SK-N-MC (cell line): Measurements from ENCODE around the gene PPP1R13L.

Experiments
- EZH2 ChIP-seq: fragments of 200-600 bp; sonication (generic); IDR thresholded peaks from one replicate; pipeline ENCODE4 v1.6.1; 2017; ENCODE audit warnings: antibody characterized with exemption
- POLR2AphosphoS5 ChIP-seq: IDR thresholded peaks from 2 replicates; pipeline ENCODE4 v1.6.1; 2012; ENCODE audit warnings: mild to moderate bottlenecking, low read depth, low read length, borderline replicate concordance

DNA sequence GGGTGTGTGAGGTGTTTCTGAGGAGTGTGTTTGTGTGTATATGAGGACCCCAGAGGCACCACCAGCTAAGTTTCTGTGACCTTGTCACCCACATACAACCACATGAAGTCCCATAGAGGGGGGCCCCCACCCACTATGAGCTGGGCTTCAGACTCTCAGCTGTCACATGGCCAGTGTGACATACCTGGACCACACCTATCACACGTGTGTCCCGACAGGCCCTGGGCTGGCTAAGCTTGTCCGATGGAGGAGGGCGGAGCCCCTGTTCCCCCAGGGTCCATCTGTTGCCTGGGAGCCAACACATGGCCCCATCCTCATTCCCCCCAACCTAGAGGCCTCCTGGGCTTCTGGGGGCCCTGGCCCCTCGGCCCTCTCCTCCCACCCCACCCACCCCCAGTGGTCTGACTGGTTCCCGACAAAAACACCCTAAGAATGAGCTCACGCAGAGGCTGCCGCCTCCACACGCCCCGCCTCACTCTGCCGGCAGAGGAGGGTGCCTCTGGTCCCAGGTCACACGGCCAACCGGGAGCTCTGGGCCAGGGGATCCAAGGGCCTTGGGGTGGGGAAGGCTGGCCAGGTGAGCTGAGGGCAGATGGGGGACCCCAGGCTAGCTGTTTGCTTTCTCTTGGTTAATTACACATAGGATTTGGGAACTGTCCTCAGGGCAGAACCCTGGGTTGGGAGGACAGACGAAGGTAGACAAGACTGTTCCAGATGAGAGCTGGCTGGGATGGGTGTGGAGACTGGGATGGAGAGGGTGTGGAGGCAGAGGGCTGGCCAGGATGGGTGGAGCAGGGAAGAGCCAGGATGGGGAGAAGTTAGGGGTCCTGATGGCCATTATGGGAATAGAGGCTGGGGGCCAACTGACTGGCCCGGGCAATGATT, 60.0 kb downstream of the PPP1R13L start:
- no peak for TF ChIP-seq EZH2
- TF ChIP-seq POLR2AphosphoS5, result no peak
